K562 (cell line): ENCODE measurements around the gene CDKN2B-AS1. TPM values are rescaled to one million over a fixed set of nuclear protein-coding genes. Genes with fewer than 3 reads are reported as not detected.

Experiments used
- ATAC-seq: fragments of 200-7000 bp; cut with Tn5 transposase; 3 replicates; pipeline ENCODE4 v1.9.1; 2020; ENCODE audit warnings: moderate library complexity
- BruUV-seq: library from RNA; stranded (reverse); fragments of 400-500 nt; replicated peaks from 2 replicates; lab custom pipeline; 2021; lab: Mats Ljungman, UMichigan
- CTCF ChIA-PET: fragments of 300-600 bp; formaldehyde crosslinking; extraction: SDS; loops from one replicate; lab custom pipeline; 2021; ENCODE audit warnings: low intra/inter-chr PET ratio; lab: Yijun Ruan, JAX
- POLR2A ChIA-PET: fragments of 300-600, 350-650 bp; sonication (Branson Sonifier 250); formaldehyde crosslinking; extraction: SDS; loops from one replicate; lab custom pipeline; 2021; ENCODE audit warnings: antibody characterized with exemption, inconsistent platforms; lab: Yijun Ruan, JAX
- DNase-seq, 4 experiments: peaks; one replicate each; pipeline versions ENCODE4 v3.0.0 to v3.0.0-alpha.2; 2011 to 2018; ENCODE audit warnings: low spot score in 3 of 4, mixed read lengths in 3 of 4; ENCODE audit errors: extremely low read depth in 1 of 4
- FAIRE-seq: peaks from 2 replicates; lab custom pipeline; 2011; peaks lifted over from hg19 to GRCh38; lab: Jason Lieb, UNC
- H2AFZ ChIP-seq: 2 replicates; pipeline ENCODE4 v1.6.0; 2011; ENCODE audit warnings: low read depth, low read length, control low read depth, inconsistent platforms
- H3K27ac ChIP-seq: fragments of 200-600 bp; 3 replicates; pipeline ENCODE4 v1.8.0; 2011; ENCODE audit warnings: low read depth, mild to moderate bottlenecking, control low read depth, inconsistent platforms, low read length, moderate library complexity, mixed read lengths; ENCODE audit errors: extremely low read depth
- H3K27me3 ChIP-seq, 2 experiments: fragments of 300-600 bp in 1 of 2; 2 replicates in 1 of 2; 3 replicates in 1 of 2; pipeline versions ENCODE4 v1.6.0 to v1.8.0; 2011; ENCODE audit warnings: inconsistent platforms in 2 of 2, low read length in 2 of 2, mild to moderate bottlenecking in 1 of 2, mixed read lengths in 1 of 2, moderate library complexity in 1 of 2; ENCODE audit not compliant: control insufficient read depth in 2 of 2, insufficient read depth in 2 of 2
- H3K36me3 ChIP-seq: fragments of 300-600 bp; 3 replicates; pipeline ENCODE4 v1.8.0; 2011; ENCODE audit warnings: mild to moderate bottlenecking, low read length, inconsistent platforms; ENCODE audit not compliant: control insufficient read depth, insufficient read depth
- H3K4me1 ChIP-seq, 2 experiments: fragments of 200-600 bp in 1 of 2; replicated peaks in 1 of 2; 2 replicates in 1 of 2; 3 replicates in 1 of 2; pipeline versions ENCODE4 v1.5.1 to v1.8.0; 2011; ENCODE audit warnings: inconsistent platforms in 2 of 2, low read length in 2 of 2, mild to moderate bottlenecking in 1 of 2, mixed read lengths in 1 of 2, moderate library complexity in 1 of 2; ENCODE audit not compliant: control insufficient read depth in 2 of 2, insufficient read depth in 2 of 2
- H3K4me2 ChIP-seq: 2 replicates; pipeline ENCODE4 v1.6.1; 2011; ENCODE audit warnings: low read length, control low read depth, inconsistent platforms, mixed read lengths; ENCODE audit not compliant: insufficient read depth
- H3K4me3 ChIP-seq: fragments of 200-600 bp; sonication (generic), shearing (Covaris generic); 2 replicates; pipeline ENCODE4 v1.5.1; 2016; ENCODE audit warnings: control low read depth, inconsistent platforms
- H3K79me2 ChIP-seq: fragments of 200-600 bp; 3 replicates; pipeline ENCODE4 v1.8.0; 2011; ENCODE audit warnings: low read length, inconsistent platforms; ENCODE audit not compliant: control insufficient read depth, insufficient read depth
- H3K9ac ChIP-seq, 2 experiments: 2 replicates each; pipeline versions ENCODE4 v1.6.0 to v1.6.1; 2011; ENCODE audit warnings: low read depth in 2 of 2, low read length in 2 of 2, control low read depth in 1 of 2, inconsistent platforms in 1 of 2, mild to moderate bottlenecking in 1 of 2, mixed read lengths in 1 of 2; ENCODE audit not compliant: insufficient read depth in 1 of 2
- H3K9me1 ChIP-seq: one replicate; pipeline ENCODE4 v1.6.0; 2011; ENCODE audit warnings: inconsistent platforms, mild to moderate bottlenecking, low read length, moderate library complexity; ENCODE audit not compliant: control insufficient read depth, insufficient read depth
- H3K9me3 ChIP-seq: replicated peaks from 2 replicates; pipeline ENCODE4 v1.5.1; 2011; ENCODE audit warnings: low read depth, low read length, inconsistent platforms; ENCODE audit not compliant: control insufficient read depth, insufficient read depth
- H4K20me1 ChIP-seq: replicated peaks from 2 replicates; pipeline ENCODE4 v1.6.1; 2011; ENCODE audit warnings: low read length, inconsistent platforms, mixed read lengths; ENCODE audit not compliant: control insufficient read depth, insufficient read depth
- ARNT ChIP-seq, 2 experiments: fragments of 450-650 bp; IDR thresholded peaks; 2 replicates each; pipeline ENCODE4 v1.6.1; 2016; ENCODE audit warnings: mild to moderate bottlenecking in 1 of 2
- BRD4 ChIP-seq: fragments of 200-600 bp; sonication (generic); IDR thresholded peaks from 2 replicates; pipeline ENCODE4 v1.6.1; 2017; ENCODE audit warnings: inconsistent platforms
- CBX2 ChIP-seq: fragments of 200-600 bp; sonication (generic); IDR thresholded peaks from one replicate; pipeline ENCODE4 v1.6.1; 2012; ENCODE audit warnings: mild to moderate bottlenecking, low read length, inconsistent platforms; ENCODE audit not compliant: insufficient read depth, poor library complexity, severe bottlenecking
- DMBX1 ChIP-seq: fragments of 250-450 bp; sonication (Bioruptor Pico); IDR thresholded peaks from 2 replicates; pipeline ENCODE4 v1.8.0; 2022; ENCODE audit warnings: inconsistent platforms, mild to moderate bottlenecking, moderate library complexity, borderline replicate concordance
- DPF2 ChIP-seq: fragments of 450-650 bp; IDR thresholded peaks from 2 replicates; pipeline ENCODE4 v1.6.1; 2016
- HIVEP1 ChIP-seq: fragments of 250-450 bp; sonication (Bioruptor Pico); IDR thresholded peaks from 2 replicates; pipeline ENCODE4 v1.4.0; 2020; ENCODE audit warnings: mild to moderate bottlenecking
- ILK ChIP-seq: fragments of 450-650 bp; IDR thresholded peaks from 2 replicates; pipeline ENCODE4 v1.6.1; 2016; ENCODE audit warnings: missing genetic modification characterization, low read depth, mild to moderate bottlenecking, missing compliant biosample characterization, moderate library complexity, borderline replicate concordance
- KAT2B ChIP-seq: IDR thresholded peaks from one replicate; pipeline ENCODE4 v1.6.1; 2012; ENCODE audit warnings: low read depth, mild to moderate bottlenecking, control low read depth, inconsistent platforms, low read length, moderate library complexity
- TAF1 ChIP-seq: IDR thresholded peaks from 2 replicates; pipeline ENCODE4 v1.6.1; 2011; ENCODE audit warnings: mild to moderate bottlenecking, low read length, moderate library complexity; ENCODE audit not compliant: insufficient read depth, control insufficient read depth, severe bottlenecking; ENCODE audit errors: extremely low read depth
- WGBS: fragments of 100-300 bp; shearing (Covaris generic); methylation state at CpG from one replicate; pipeline ENCODE4 v1.1.6; 2016; ENCODE audit warnings: low coverage, mixed read lengths; ENCODE audit not compliant: insufficient coverage; ENCODE audit errors: missing lambda C conversion rate; 5-methylcytosine and 5-hydroxymethylcytosine counted together
- in situ Hi-C: fragments of 300-500 bp; cut with MboI; formaldehyde crosslinking; loops from 4 replicates; pipeline ENCODE4 v1.15.0; 2018; ENCODE audit warnings: inconsistent platforms, mixed read lengths
- intact Hi-C: fragments of 100-400 bp; cut with micrococcal nuclease; formaldehyde crosslinking; loops from 2 replicates; pipeline ENCODE4 v1.14.2; 2022
- polyA plus RNA-seq, 8 experiments: library from polyadenylated mRNA; depleted of rRNA in 4 of 8; stranded (reverse) in 5 of 8; unstranded in 3 of 8; fragments of >200 nt; fragmentation: Nextera tagmentation in 2 of 8; fragmentation: Illumina TruSeq in 1 of 8; extraction: Ambion mirVana in 2 of 8; extraction: Trizol in 1 of 8; gene quantifications; 2 replicates each; pipeline versions ENCODE4 v1.2.1 to v1.2.3, GENCODE V29; 2011 to 2014; ENCODE audit warnings: inconsistent platforms in 1 of 8, missing spikeins in 1 of 8
- total RNA-seq, 7 experiments: library from RNA; depleted of rRNA in 6 of 7; stranded (reverse); fragments of >200 nt in 6 of 7; fragmentation: Illumina TruSeq in 2 of 7; extraction: Trizol in 2 of 7; gene quantifications; 2 replicates each; pipeline versions ENCODE4 v1.2.1 to v1.2.3, GENCODE V29; 2011 to 2021; ENCODE audit warnings: low replicate concordance in 1 of 7
- TF ChIP-seq, protein P1 (sequence below): fragments of 450-650 bp; IDR thresholded peaks from 2 replicates; pipeline ENCODE4 v1.6.1; 2016
- TF ChIP-seq, protein P2 (sequence below): fragments of 250-450 bp; sonication (Bioruptor Pico); IDR thresholded peaks from 2 replicates; pipeline ENCODE4 v1.6.1; 2021; ENCODE audit warnings: mild to moderate bottlenecking
- TF ChIP-seq, protein P3 (sequence below): sonication (generic); formaldehyde crosslinking; IDR thresholded peaks from 2 replicates; pipeline ENCODE4 v1.8.1; 2023; ENCODE audit warnings: mild to moderate bottlenecking, missing genetic modification reagents

The CDKN2B-AS1 gene
- total and polyA plus RNA-seq, 9 of the 15 experiments (the other 6 are each of a cell fraction or from before 2014, with no cell fraction given) = not detected

DNA sequence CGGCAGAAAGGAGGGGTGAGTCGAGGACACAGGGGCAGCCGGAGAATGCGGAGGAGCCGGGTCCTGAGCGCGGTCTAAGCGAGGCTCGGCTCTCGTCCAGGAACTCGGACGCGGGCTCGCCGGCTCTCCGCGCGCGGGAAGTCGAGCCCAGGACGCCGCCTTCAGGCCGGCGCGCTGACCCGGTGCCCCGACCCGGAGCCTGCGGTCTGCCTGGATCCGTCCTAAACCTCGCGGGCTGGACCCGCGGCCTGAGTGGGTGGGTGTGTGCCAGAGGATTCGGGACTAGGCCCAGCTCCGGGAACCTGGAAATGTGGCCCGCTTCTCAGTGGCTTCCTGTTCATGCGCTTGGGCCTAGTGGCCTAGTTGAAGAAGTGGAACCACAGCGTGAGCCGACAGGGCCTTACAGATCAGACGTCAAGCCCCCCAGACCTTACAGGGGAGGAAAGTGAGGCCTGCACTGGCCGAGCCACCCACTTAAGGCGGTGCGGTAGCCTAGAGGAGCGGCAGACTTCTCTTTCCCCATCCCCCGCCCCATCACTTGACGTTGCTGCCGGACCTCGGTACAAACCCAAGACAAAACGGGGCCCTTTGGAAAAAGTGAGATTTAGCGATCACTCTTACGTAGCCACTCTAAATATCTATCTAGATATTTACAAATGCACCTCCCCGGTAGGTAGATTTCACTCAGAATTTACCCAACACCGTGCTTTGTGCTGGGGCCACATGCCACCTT, 1.2 kb downstream of the CDKN2B-AS1 start (continued):
- TF ChIP-seq TAF1 = no peak
- no peak for TF ChIP-seq DPF2
- no peak for TF ChIP-seq ARNT (IDR thresholded peaks at IDR 0.05)
- TF ChIP-seq BRD4 = no peak
- TF ChIP-seq DMBX1 (CRISPR knock-in tag) = no peak
- TF ChIP-seq, protein P1, sequence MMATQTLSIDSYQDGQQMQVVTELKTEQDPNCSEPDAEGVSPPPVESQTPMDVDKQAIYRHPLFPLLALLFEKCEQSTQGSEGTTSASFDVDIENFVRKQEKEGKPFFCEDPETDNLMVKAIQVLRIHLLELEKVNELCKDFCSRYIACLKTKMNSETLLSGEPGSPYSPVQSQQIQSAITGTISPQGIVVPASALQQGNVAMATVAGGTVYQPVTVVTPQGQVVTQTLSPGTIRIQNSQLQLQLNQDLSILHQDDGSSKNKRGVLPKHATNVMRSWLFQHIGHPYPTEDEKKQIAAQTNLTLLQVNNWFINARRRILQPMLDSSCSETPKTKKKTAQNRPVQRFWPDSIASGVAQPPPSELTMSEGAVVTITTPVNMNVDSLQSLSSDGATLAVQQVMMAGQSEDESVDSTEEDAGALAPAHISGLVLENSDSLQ = no peak
- no peak for TF ChIP-seq CBX2
- TF ChIP-seq, protein P2, sequence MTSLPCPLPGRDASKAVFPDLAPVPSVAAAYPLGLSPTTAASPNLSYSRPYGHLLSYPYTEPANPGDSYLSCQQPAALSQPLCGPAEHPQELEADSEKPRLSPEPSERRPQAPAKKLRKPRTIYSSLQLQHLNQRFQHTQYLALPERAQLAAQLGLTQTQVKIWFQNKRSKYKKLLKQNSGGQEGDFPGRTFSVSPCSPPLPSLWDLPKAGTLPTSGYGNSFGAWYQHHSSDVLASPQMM = no peak
- TF ChIP-seq HIVEP1 (CRISPR knock-in tag) = no peak
- TF ChIP-seq KAT2B = no peak

DNA sequence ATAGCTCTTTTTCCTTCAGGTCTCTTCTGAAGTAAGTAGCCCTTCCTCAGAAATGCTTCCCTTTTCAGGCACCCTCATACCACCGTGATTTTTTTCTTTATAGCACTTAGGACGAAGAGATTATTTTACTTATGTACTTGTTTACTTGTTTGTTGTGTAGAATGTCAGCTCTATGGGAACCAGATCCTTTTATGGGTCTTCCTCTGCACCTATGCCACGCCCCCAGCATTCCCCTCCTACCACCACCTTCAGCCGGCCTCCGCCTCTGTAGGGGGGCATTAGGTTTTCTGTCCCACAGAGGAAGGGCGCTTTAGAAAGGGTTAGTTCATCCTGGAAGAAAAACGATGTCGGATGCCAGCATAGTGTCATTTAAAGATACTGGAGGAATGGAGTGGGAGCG, 1.8 kb downstream of the CDKN2B-AS1 start:
- no peak overlapping the region for H3K27ac ChIP-seq
- H4K20me1 ChIP-seq = no peaks in the 10 kb centered on the region
- no peak overlapping the region for H3K4me3 ChIP-seq
- WGBS = no CpG with 5 or more reads among the region's 9 CpGs
- no peaks in the 10 kb centered on the region for H3K4me1 ChIP-seq
- ChIA-PET CTCF (no interaction called here), POLR2A (no interaction called here)
- H3K9me1 ChIP-seq = no peaks in the 10 kb centered on the region
- in situ Hi-C loops (no loop called here), intact Hi-C loops (no loop called here)
- BruUV-seq = no TSS peak
- FAIRE-seq = no peak
- no peak for ATAC-seq
- no peaks in the 10 kb centered on the region for H3K27me3 ChIP-seq
- H3K9me3 ChIP-seq = no peaks in the 10 kb centered on the region
- H3K79me2 ChIP-seq = no peaks in the 10 kb centered on the region
- no peaks in the 10 kb centered on the region for H3K36me3 ChIP-seq
- H3K9ac ChIP-seq = no peak overlapping the region
- no peak overlapping the region for H3K4me2 ChIP-seq
- H2AFZ ChIP-seq = no peak overlapping the region
- no peak for DNase-seq
- TF ChIP-seq, protein P3, sequence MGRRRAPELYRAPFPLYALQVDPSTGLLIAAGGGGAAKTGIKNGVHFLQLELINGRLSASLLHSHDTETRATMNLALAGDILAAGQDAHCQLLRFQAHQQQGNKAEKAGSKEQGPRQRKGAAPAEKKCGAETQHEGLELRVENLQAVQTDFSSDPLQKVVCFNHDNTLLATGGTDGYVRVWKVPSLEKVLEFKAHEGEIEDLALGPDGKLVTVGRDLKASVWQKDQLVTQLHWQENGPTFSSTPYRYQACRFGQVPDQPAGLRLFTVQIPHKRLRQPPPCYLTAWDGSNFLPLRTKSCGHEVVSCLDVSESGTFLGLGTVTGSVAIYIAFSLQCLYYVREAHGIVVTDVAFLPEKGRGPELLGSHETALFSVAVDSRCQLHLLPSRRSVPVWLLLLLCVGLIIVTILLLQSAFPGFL (CRISPR knock-in tag) = no peak
- TF ChIP-seq ILK = no peak
- TF ChIP-seq, all 486 proteins: peak for 0
